HG03378 (cell line): ENCODE results near the gene SLC17A9.

Source experiments
- ATAC-seq: cut with Tn5 transposase; IDR thresholded peaks from one replicate; pipeline ENCODE4 v1.9.1; 2021; ENCODE audit warnings: mild to moderate bottlenecking, moderate library complexity; ENCODE audit not compliant: unreplicated experiment

The SLC17A9 gene

GRCh38 chr20:62937268-62938104, 15.0 kb upstream of the SLC17A9 start:
- ATAC-seq, result peak; percentile 72

- ATAC-seq, result no peak
Measured at GRCh38 chr20:62938105-62938888, 14.2 kb upstream of the SLC17A9 start, which contains the start of gene GID8. GID8 (plus strand) TSS chr20:62938147; CDS start chr20:62941503, 3,356 bp downstream.

GRCh38 chr20:62940875-62941274, 11.6 kb upstream of the SLC17A9 start:
- no peak for ATAC-seq

GRCh38 chr20:62941792-62942191, 10.7 kb upstream of the SLC17A9 start:
- ATAC-seq, result no peak

GRCh38 chr20:62942456-62942855, 10.1 kb upstream of the SLC17A9 start:
- no peak for ATAC-seq

GRCh38 chr20:62943396-62943795, 9.1 kb upstream of the SLC17A9 start:
- no peak for ATAC-seq

- no peak for ATAC-seq
Measured at GRCh38 chr20:62944184-62944583, 8.3 kb upstream of the SLC17A9 start.

- no peak for ATAC-seq
Measured at GRCh38 chr20:62944746-62945145, 7.8 kb upstream of the SLC17A9 start.

- no peak for ATAC-seq
Measured at GRCh38 chr20:62945771-62946339, 6.7 kb upstream of the SLC17A9 start.

- ATAC-seq, result no peak
Measured at GRCh38 chr20:62946918-62947317, 5.6 kb upstream of the SLC17A9 start.

GRCh38 chr20:62947532-62948300, 4.8 kb upstream of the SLC17A9 start:
- no peak for ATAC-seq

GRCh38 chr20:62949153-62949821, 3.2 kb upstream of the SLC17A9 start:
- ATAC-seq, result no peak

GRCh38 chr20:62949962-62950361, 2.5 kb upstream of the SLC17A9 start:
- ATAC-seq, result no peak

GRCh38 chr20:62950741-62951140, 1.8 kb upstream of the SLC17A9 start:
- no peak for ATAC-seq

- no peak for ATAC-seq
Measured at GRCh38 chr20:62951143-62951895, 1.2 kb upstream of the SLC17A9 start.

- no peak for ATAC-seq
Measured at GRCh38 chr20:62951896-62952372, 575 bp upstream of the SLC17A9 start.

GRCh38 chr20:62952968-62953838, 694 bp downstream of the SLC17A9 start:
- no peak for ATAC-seq
